ENCODE data around the gene CEP63. TPM values are rescaled to one million over a fixed set of nuclear protein-coding genes. Genes with fewer than 3 reads are reported as not detected.

Gene CEP63
- total and polyA plus RNA-seq, 2 of the 8 experiments (the other 6 are each of a cell fraction or from before 2014, with no cell fraction given), result 5.3 to 18.2 TPM

- Histone ChIP-seq H3K4me3 (ENCODE audit: extremely low read depth in 1 of 4, insufficient read depth in 2 of 4, low read depth in 3 of 4, low read length in 4 of 4) (no peak overlapping the region), H3K23ac (ENCODE audit: insufficient read length) (no peak overlapping the region), H2AK5ac (ENCODE audit: low read depth, low read length) (no peak overlapping the region), H2BK15ac (ENCODE audit: low read length) (no peak overlapping the region), H2AFZ (ENCODE audit: low read length) (no peak overlapping the region), H3K18ac (ENCODE audit: extremely low read depth, low read length) (no peak overlapping the region), H4K91ac (replicated peaks; ENCODE audit: insufficient read length, low read length) (no peak overlapping the region), H3K9ac (replicated peaks in 1 of 4; ENCODE audit: extremely low read depth in 1 of 4, low read depth in 3 of 4, low read length in 3 of 4) (no peak overlapping the region), H4K20me1 (replicated peaks in 1 of 2; ENCODE audit: control insufficient read depth in 1 of 2, insufficient read depth in 2 of 2, low read length in 2 of 2) (no peaks in the 10 kb centered on the region), H3K4me1 (replicated peaks in 1 of 4; ENCODE audit: control insufficient read depth in 3 of 4, insufficient read depth in 4 of 4, low read length in 3 of 4) (peaks cover 1 to 12% (median 6%) of the 10 kb centered on the region in 4 experiments), H2BK12ac (ENCODE audit: low read depth, low read length) (no peak overlapping the region), H3K56ac (replicated peaks; ENCODE audit: insufficient read length, low read depth, low read length) (no peak overlapping the region), H2BK120ac (replicated peaks; ENCODE audit: low read depth, low read length) (no peak overlapping the region), H3K36me3 (ENCODE audit: control insufficient read depth in 2 of 4, insufficient read depth in 4 of 4, low read length in 3 of 4) (no peaks in the 10 kb centered on the region), H3K9me3 (ENCODE audit: insufficient read depth in 2 of 2, low read depth in 1 of 2, low read length in 1 of 2) (no peaks in the 10 kb centered on the region), H3K27me3 (replicated peaks in 1 of 4; ENCODE audit: control insufficient read depth in 3 of 4, extremely low read depth in 1 of 4, insufficient read depth in 3 of 4, low read length in 3 of 4) (no peaks in the 10 kb centered on the region), H3K79me1 (ENCODE audit: low read depth, low read length) (no peaks in the 10 kb centered on the region), H3K14ac (ENCODE audit: insufficient read length) (no peak overlapping the region), H4K5ac (ENCODE audit: insufficient read length, low read depth, low read length) (no peak overlapping the region), H3K79me2 (ENCODE audit: control insufficient read depth in 1 of 2, insufficient read depth in 2 of 2, low read length in 2 of 2) (no peaks in the 10 kb centered on the region), H3K23me2 (ENCODE audit: low read depth, low read length) (no peaks in the 10 kb centered on the region), H4K8ac (ENCODE audit: extremely low read depth, insufficient read depth, low read length) (no peak overlapping the region), H3K4me2 (ENCODE audit: insufficient read depth in 1 of 2, low read depth in 2 of 2, low read length in 2 of 2) (no peak overlapping the region), H2BK5ac (ENCODE audit: low read depth, low read length) (no peak overlapping the region), H3K4ac (replicated peaks; ENCODE audit: insufficient read length, low read depth, low read length) (no peak overlapping the region), H2BK20ac (ENCODE audit: low read length) (no peak overlapping the region), H3K27ac (ENCODE audit: low read depth, low read length) (no peak overlapping the region)
- no peak for DNase-seq (ENCODE audit: low read depth in 1 of 2, low spot score in 2 of 2)
- 94% methylated on average over 4 of the region's 4 CpGs; no CpG with 5 or more reads in 1 of the 2 experiments for WGBS, 2 experiments (ENCODE audit: extremely low coverage in 1 of 2, insufficient coverage in 1 of 2, insufficient read length in 1 of 2, insufficient replicate concordance in 2 of 2, low coverage in 1 of 2, low lambda C conversion rate in 2 of 2, missing lambda C conversion rate in 1 of 2)
- ChIA-PET POLR2A (ENCODE audit: partially characterized antibody) (interaction anchor here (0.8 to 1.8 kb wide), 7 partner anchors 13 to 103 kb away, joined by 3 to 6 read pairs (median 4); no protein-coding TSS in a partner anchor), CTCF (ENCODE audit: partially characterized antibody) (interaction anchor here (0.7 to 2.5 kb wide), 12 partner anchors 10 to 247 kb away, joined by 3 to 7 read pairs (median 4); no protein-coding TSS in a partner anchor)
- no peak for FAIRE-seq
- no peak for TF ChIP-seq MAX (IDR thresholded peaks at IDR 0.05)
- TF ChIP-seq SRF (IDR thresholded peaks at IDR 0.05; ENCODE audit: low read depth, low read length), result no peak
- TF ChIP-seq TCF12 (IDR thresholded peaks at IDR 0.05; ENCODE audit: low read depth, low read length), result no peak
- no peak for TF ChIP-seq GABPA (IDR thresholded peaks at IDR 0.05; ENCODE audit: borderline replicate concordance, insufficient read depth, low read length)
- TF ChIP-seq EP300 (IDR thresholded peaks at IDR 0.05; ENCODE audit: borderline replicate concordance in 1 of 2, low read depth in 2 of 2, low read length in 2 of 2), result no peak
- no peak for TF ChIP-seq USF2 (IDR thresholded peaks at IDR 0.05; ENCODE audit: low read length)
- TF ChIP-seq CHD1 (IDR thresholded peaks at IDR 0.05; ENCODE audit: low read depth, low read length), result no peak
- no peak for TF ChIP-seq YY1 (IDR thresholded peaks at IDR 0.05; ENCODE audit: low read depth, low read length)
- TF ChIP-seq GTF2F1 (IDR thresholded peaks at IDR 0.05; ENCODE audit: borderline replicate concordance, low read depth, low read length), result no peak
- TF ChIP-seq CTCF (IDR thresholded peaks at IDR 0.05; ENCODE audit: control extremely low read depth in 1 of 3, insufficient read depth in 1 of 3, low read depth in 1 of 3, low read length in 3 of 3), result no peak
Measured at GRCh38 chr3:134459562-134459961, 26.3 kb upstream of the CEP63 start.

Measured in H1 (cell line).